IMR-90 (cell line): Measurements from ENCODE around the gene RLIM. TPM values are rescaled to one million over a fixed set of nuclear protein-coding genes. Genes with fewer than 3 reads are reported as not detected.

Source experiments
- ATAC-seq: fragments of 200-7000 bp; cut with Tn5 transposase; 2 replicates; pipeline ENCODE4 v1.9.1; 2020; ENCODE audit warnings: low read depth, mild to moderate bottlenecking, moderate library complexity
- BruUV-seq: library from RNA; stranded (reverse); fragments of 400-500 nt; replicated peaks from 2 replicates; lab custom pipeline; 2021; lab: Mats Ljungman, UMichigan
- CTCF ChIA-PET: fragments of 300-600 bp; formaldehyde crosslinking; extraction: SDS; loops from one replicate; lab custom pipeline; 2021; ENCODE audit warnings: antibody characterized with exemption; lab: Yijun Ruan, JAX
- POLR2A ChIA-PET: fragments of 300-600 bp; sonication (Branson Sonifier 250); formaldehyde crosslinking; loops from one replicate; lab custom pipeline; 2022; ENCODE audit warnings: antibody characterized with exemption; ENCODE audit not compliant: unreplicated experiment; lab: Charles Lee
- DNase-seq: peaks from one replicate; pipeline ENCODE4 v3.0.0; 2013
- H2AFZ ChIP-seq: replicated peaks from 2 replicates; pipeline ENCODE3; 2013; ENCODE audit warnings: low read length, mild to moderate bottlenecking; ENCODE audit not compliant: poor library complexity
- H2AK5ac ChIP-seq: 2 replicates; pipeline ENCODE4 v1.6.1; 2013; ENCODE audit warnings: low read depth, low read length, inconsistent platforms
- H2AK9ac ChIP-seq: replicated peaks from 2 replicates; pipeline ENCODE3; 2013; ENCODE audit warnings: mild to moderate bottlenecking, low read depth, low read length, moderate library complexity; ENCODE audit not compliant: poor library complexity
- H2BK120ac ChIP-seq: 2 replicates; pipeline ENCODE4 v1.6.1; 2013; ENCODE audit warnings: low read depth, low read length, inconsistent platforms
- H2BK15ac ChIP-seq: 3 replicates; pipeline ENCODE4 v1.6.1; 2013; ENCODE audit warnings: low read depth, low read length, inconsistent platforms
- H2BK20ac ChIP-seq: 2 replicates; pipeline ENCODE4 v1.6.1; 2013; ENCODE audit warnings: low read depth, mild to moderate bottlenecking, inconsistent platforms, low read length, moderate library complexity
- H2BK5ac ChIP-seq: 2 replicates; pipeline ENCODE4 v1.6.1; 2013; ENCODE audit warnings: mild to moderate bottlenecking, low read depth, low read length, inconsistent platforms; ENCODE audit not compliant: poor library complexity, severe bottlenecking
- H3K14ac ChIP-seq: replicated peaks from 2 replicates; pipeline ENCODE4 v1.6.1; 2013; ENCODE audit warnings: low read depth, low read length, inconsistent platforms
- H3K18ac ChIP-seq: 2 replicates; pipeline ENCODE4 v1.6.1; 2013; ENCODE audit warnings: low read depth, low read length, control low read depth
- H3K23ac ChIP-seq: 2 replicates; pipeline ENCODE4 v1.6.1; 2013; ENCODE audit warnings: low read depth, low read length, inconsistent platforms
- H3K27ac ChIP-seq: 2 replicates; pipeline ENCODE4 v1.5.1; 2013; ENCODE audit warnings: mild to moderate bottlenecking, control low read depth, low read length; ENCODE audit not compliant: insufficient read depth
- H3K27me3 ChIP-seq: 2 replicates; pipeline ENCODE4 v1.6.1; 2013; ENCODE audit warnings: low read length; ENCODE audit not compliant: control insufficient read depth, insufficient read depth
- H3K36me3 ChIP-seq: 2 replicates; pipeline ENCODE4 v1.6.1; 2013; ENCODE audit warnings: low read length, mixed read lengths; ENCODE audit not compliant: control insufficient read depth, insufficient read depth
- H3K4ac ChIP-seq: 2 replicates; pipeline ENCODE4 v1.6.1; 2013; ENCODE audit warnings: low read depth, low read length, inconsistent platforms
- H3K4me1 ChIP-seq: 2 replicates; pipeline ENCODE4 v1.6.1; 2013; ENCODE audit warnings: low read length, mixed read lengths; ENCODE audit not compliant: control insufficient read depth, insufficient read depth
- H3K4me2 ChIP-seq: 2 replicates; pipeline ENCODE4 v1.6.1; 2013; ENCODE audit warnings: low read depth, mild to moderate bottlenecking, control low read depth, low read length, moderate library complexity
- H3K4me3 ChIP-seq: 2 replicates; pipeline ENCODE4 v1.5.1; 2013; ENCODE audit warnings: low read depth, mild to moderate bottlenecking, control low read depth, low read length, moderate library complexity; ENCODE audit not compliant: insufficient read depth
- H3K56ac ChIP-seq: 2 replicates; pipeline ENCODE4 v1.6.1; 2013; ENCODE audit warnings: low read length, inconsistent platforms; ENCODE audit not compliant: insufficient read depth; ENCODE audit errors: extremely low read depth
- H3K79me1 ChIP-seq, 2 experiments: 2 replicates each; pipeline ENCODE4 v1.6.1; 2013; ENCODE audit warnings: low read length in 2 of 2, inconsistent platforms in 1 of 2, low read depth in 1 of 2
- H3K9ac ChIP-seq: 2 replicates; pipeline ENCODE4 v1.6.1; 2013; ENCODE audit warnings: low read depth, low read length, control low read depth
- H3K9me1 ChIP-seq: 2 replicates; pipeline ENCODE4 v1.6.1; 2013; ENCODE audit warnings: low read length, inconsistent platforms; ENCODE audit not compliant: insufficient read depth
- H3K9me3 ChIP-seq: 2 replicates; pipeline ENCODE4 v1.6.1; 2013; ENCODE audit warnings: low read length; ENCODE audit not compliant: control insufficient read depth, insufficient read depth
- H4K20me1 ChIP-seq: 2 replicates; pipeline ENCODE4 v1.6.1; 2013; ENCODE audit warnings: low read length, inconsistent platforms; ENCODE audit not compliant: insufficient read depth
- H4K5ac ChIP-seq: 2 replicates; pipeline ENCODE4 v1.6.1; 2013; ENCODE audit warnings: mild to moderate bottlenecking, low read depth, low read length, control low read depth
- H4K8ac ChIP-seq, 2 experiments: 2 replicates each; pipeline ENCODE4 v1.6.1; 2013; ENCODE audit warnings: low read depth in 2 of 2, low read length in 2 of 2, control low read depth in 1 of 2, inconsistent platforms in 1 of 2
- H4K91ac ChIP-seq: 2 replicates; pipeline ENCODE4 v1.6.1; 2013; ENCODE audit warnings: low read depth, low read length, inconsistent platforms; ENCODE audit not compliant: insufficient read depth
- CEBPB ChIP-seq: IDR thresholded peaks from 2 replicates; pipeline ENCODE4 v1.6.1; 2012; ENCODE audit warnings: low read depth, low read length, improper control_type of control experiment
- CTCF ChIP-seq: conservative IDR thresholded peaks from 2 replicates; pipeline ENCODE4 v1.5.1; 2012; ENCODE audit warnings: mild to moderate bottlenecking, low read depth, low read length, improper control_type of control experiment
- MAFK ChIP-seq: IDR thresholded peaks from 2 replicates; pipeline ENCODE4 v1.6.1; 2012; ENCODE audit warnings: low read depth, low read length, improper control_type of control experiment
- NFE2L2 ChIP-seq: fragments of 150-350 bp; IDR thresholded peaks from 2 replicates; pipeline ENCODE4 v1.6.1; 2016; ENCODE audit warnings: low read depth, mild to moderate bottlenecking, low read length
- RAD21 ChIP-seq: IDR thresholded peaks from 2 replicates; pipeline ENCODE4 v1.6.1; 2012; ENCODE audit warnings: low read length, improper control_type of control experiment
- RFX5 ChIP-seq: IDR thresholded peaks from 2 replicates; pipeline ENCODE4 v1.8.0; 2012; ENCODE audit warnings: low read depth, mild to moderate bottlenecking, low read length, moderate library complexity
- SMC3 ChIP-seq: fragments of 150-350 bp; IDR thresholded peaks from 2 replicates; pipeline ENCODE4 v1.6.1; 2016; ENCODE audit warnings: low read depth, mild to moderate bottlenecking, antibody characterized with exemption, low read length, moderate library complexity
- USF2 ChIP-seq: fragments of 150-350 bp; IDR thresholded peaks from 2 replicates; pipeline ENCODE4 v1.6.1; 2017; ENCODE audit warnings: mild to moderate bottlenecking, antibody characterized with exemption, low read length, low read depth
- WGBS, 2 experiments: methylation state at CpG; one replicate each; pipeline versions ENCODE4 v1.1.5 to v1.1.7; 2013; ENCODE audit warnings: missing lambda C conversion rate in 2 of 2; ENCODE audit not compliant: insufficient read length in 1 of 2; ENCODE audit errors: extremely low coverage in 2 of 2; 5-methylcytosine and 5-hydroxymethylcytosine counted together
- dilution Hi-C: fragments of 300-500 bp; cut with HindIII; formaldehyde crosslinking; loops from one replicate; pipeline ENCODE4 v1.14.3; 2018; ENCODE audit warnings: low sequenced_read_pairs; ENCODE audit not compliant: unreplicated experiment
- in situ Hi-C: fragments of 300-500 bp; cut with MboI; formaldehyde crosslinking; loops from 3 replicates; pipeline ENCODE4 v1.14.3; 2019; ENCODE audit warnings: low sequenced_read_pairs, inconsistent platforms, mixed read lengths
- intact Hi-C: fragments of 100-400 bp; cut with micrococcal nuclease; formaldehyde crosslinking; loops from 2 replicates; pipeline ENCODE4 v1.10.0; 2022
- polyA plus RNA-seq, 3 experiments: library from polyadenylated mRNA; depleted of rRNA; stranded (reverse); fragments of >200 nt; gene quantifications; 2 replicates each; pipeline ENCODE4 v1.2.3, GENCODE V29; 2012; ENCODE audit warnings: low replicate concordance in 1 of 3
- total RNA-seq: library from RNA; depleted of rRNA; stranded (reverse); fragments of >200 nt; gene quantifications from 2 replicates; pipeline ENCODE4 v1.2.3, GENCODE V29; 2012
- TF ChIP-seq, protein P1 (sequence below): fragments of 150-350 bp; IDR thresholded peaks from 2 replicates; pipeline ENCODE4 v1.6.1; 2016; ENCODE audit warnings: low read depth, mild to moderate bottlenecking, low read length, moderate library complexity, borderline replicate concordance

Gene RLIM
- total and polyA plus RNA-seq, 2 of the 4 experiments (the other 2 are of a cell fraction): 9.4 to 77.4 TPM

GRCh38 chrX:74545880-74546523 is 68.4 kb downstream of the RLIM start:
- H3K18ac ChIP-seq: no peak overlapping the region
- H3K4me2 ChIP-seq: no peak overlapping the region
- no peaks in the 10 kb centered on the region for H3K4me1 ChIP-seq
- intact Hi-C loops: no loop called here
- in situ Hi-C loops: loop anchor here (5.0 kb wide), 1 partner anchor 159 kb away; no protein-coding TSS in a partner anchor
- no peak overlapping the region for H2AFZ ChIP-seq
- DNase-seq: no peak
- H4K20me1 ChIP-seq: no peaks in the 10 kb centered on the region
- ChIA-PET POLR2A (no interaction called here), CTCF (no interaction called here)
- no peak overlapping the region for H3K4me3 ChIP-seq
- no peaks in the 10 kb centered on the region for H3K9me3 ChIP-seq
- no peak overlapping the region for H3K14ac ChIP-seq
- H3K79me1 ChIP-seq: no peaks in the 10 kb centered on the region
- H2AK5ac ChIP-seq: no peak overlapping the region
- no peak overlapping the region for H3K4ac ChIP-seq
- no peak overlapping the region for H2BK15ac ChIP-seq
- no peaks in the 10 kb centered on the region for H3K9me1 ChIP-seq
- dilution Hi-C loops: no loop called here
- H3K9ac ChIP-seq: no peak overlapping the region
- no peak overlapping the region for H2AK9ac ChIP-seq
- H4K8ac ChIP-seq: no peak overlapping the region
- H3K27me3 ChIP-seq: no peaks in the 10 kb centered on the region; the same call in 1 of the 2 replicates
- WGBS, 2 experiments: 9% methylated on average over 1 of the region's 1 CpG; no CpG with 5 or more reads in 1 of the 2 experiments
- H3K36me3 ChIP-seq: no peaks in the 10 kb centered on the region
- H2BK20ac ChIP-seq: no peak overlapping the region
- H3K23ac ChIP-seq: no peak overlapping the region
- no peak overlapping the region for H4K5ac ChIP-seq
- H3K27ac ChIP-seq: no peak overlapping the region
- H4K91ac ChIP-seq: no peak overlapping the region
- no peak overlapping the region for H2BK5ac ChIP-seq
- TF ChIP-seq USF2 (no peak), SMC3 (no peak), RAD21 (no peak), MAFK (no peak), CTCF (no peak), CEBPB (no peak), NFE2L2 (no peak), RFX5 (no peak)
- TF ChIP-seq, protein P1, sequence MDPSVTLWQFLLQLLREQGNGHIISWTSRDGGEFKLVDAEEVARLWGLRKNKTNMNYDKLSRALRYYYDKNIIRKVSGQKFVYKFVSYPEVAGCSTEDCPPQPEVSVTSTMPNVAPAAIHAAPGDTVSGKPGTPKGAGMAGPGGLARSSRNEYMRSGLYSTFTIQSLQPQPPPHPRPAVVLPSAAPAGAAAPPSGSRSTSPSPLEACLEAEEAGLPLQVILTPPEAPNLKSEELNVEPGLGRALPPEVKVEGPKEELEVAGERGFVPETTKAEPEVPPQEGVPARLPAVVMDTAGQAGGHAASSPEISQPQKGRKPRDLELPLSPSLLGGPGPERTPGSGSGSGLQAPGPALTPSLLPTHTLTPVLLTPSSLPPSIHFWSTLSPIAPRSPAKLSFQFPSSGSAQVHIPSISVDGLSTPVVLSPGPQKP: no peak
- no peak overlapping the region for H3K56ac ChIP-seq
- no TSS peak for BruUV-seq
- ATAC-seq: no peak
- H2BK120ac ChIP-seq: no peak overlapping the region
